Neural cell (in vitro differentiated cells): Measurements from ENCODE around the gene FBRSL1. TPM values are rescaled to one million over a fixed set of nuclear protein-coding genes. Genes with fewer than 3 reads are reported as not detected.
A peak's percentile ranks its signal among the peaks of the same experiment; 100 is the strongest.

Experiments
- H2AFZ ChIP-seq: fragments of 200-600, 300-800 bp; sonication (generic), shearing (Covaris generic); 2 replicates; pipeline ENCODE4 v1.6.0; 2014; ENCODE audit warnings: low read depth, mild to moderate bottlenecking, antibody characterized with exemption, low read length, moderate library complexity
- H3F3A ChIP-seq: fragments of 200-600 bp; shearing (Covaris generic); 2 replicates; pipeline ENCODE4 v1.6.1; 2016; ENCODE audit warnings: mild to moderate bottlenecking, moderate library complexity, mixed read lengths, antibody characterized with exemption, low read length; ENCODE audit not compliant: insufficient read depth, poor library complexity, severe bottlenecking
- H3K27ac ChIP-seq: fragments of 200-600, 300-800 bp; sonication (generic), shearing (Covaris generic); 2 replicates; pipeline ENCODE4 v1.5.1; 2014; ENCODE audit warnings: mild to moderate bottlenecking, low read length, moderate library complexity
- H3K27me3 ChIP-seq: fragments of 300-800, 200-600 bp; sonication (generic), shearing (Covaris generic); 2 replicates; pipeline ENCODE4 v1.6.0; 2014; ENCODE audit warnings: mild to moderate bottlenecking, low read depth, low read length, moderate library complexity; ENCODE audit not compliant: insufficient read depth
- H3K36me3 ChIP-seq: fragments of 300-800, 200-600 bp; sonication (generic), shearing (Covaris generic); 2 replicates; pipeline ENCODE4 v1.5.1; 2014; ENCODE audit warnings: mild to moderate bottlenecking, antibody characterized with exemption, low read length, moderate library complexity; ENCODE audit not compliant: insufficient read depth
- H3K4me2 ChIP-seq: fragments of 300-800, 200-600 bp; sonication (generic), shearing (Covaris generic); 2 replicates; pipeline ENCODE4 v1.6.0; 2014; ENCODE audit warnings: mild to moderate bottlenecking, low read length
- H3K4me3 ChIP-seq: fragments of 300-800, 200-600 bp; sonication (generic), shearing (Covaris generic); 2 replicates; pipeline ENCODE4 v1.5.1; 2014; ENCODE audit warnings: mild to moderate bottlenecking, low read length, moderate library complexity
- H3K79me2 ChIP-seq: fragments of 200-600 bp; shearing (Covaris generic); replicated peaks from 2 replicates; pipeline ENCODE4 v1.6.0; 2014; ENCODE audit warnings: mild to moderate bottlenecking, low read length, moderate library complexity; ENCODE audit not compliant: insufficient read depth
- H3K9ac ChIP-seq: fragments of 300-800, 200-600 bp; sonication (generic), shearing (Covaris generic); 2 replicates; pipeline ENCODE4 v1.6.1; 2016; ENCODE audit warnings: mild to moderate bottlenecking, low read length, mixed read lengths
- H3K9me2 ChIP-seq: fragments of 200-600 bp; shearing (Covaris generic); 2 replicates; pipeline ENCODE4 v1.6.1; 2016; ENCODE audit warnings: mild to moderate bottlenecking, low read length, mixed read lengths; ENCODE audit not compliant: insufficient read depth
- H3K9me3 ChIP-seq: fragments of 200-600, 300-800 bp; sonication (generic), shearing (Covaris generic); 2 replicates; pipeline ENCODE4 v1.6.1; 2016; ENCODE audit warnings: mild to moderate bottlenecking, mixed run types, low read length, moderate library complexity, mixed read lengths
- H4K20me1 ChIP-seq: fragments of 200-600 bp; shearing (Covaris generic); 2 replicates; pipeline ENCODE4 v1.6.1; 2016; ENCODE audit warnings: mild to moderate bottlenecking, mixed run types; ENCODE audit not compliant: insufficient read depth
- CTCF ChIP-seq: fragments of 450-650 bp; IDR thresholded peaks from 2 replicates; pipeline ENCODE4 v1.5.1; 2014; ENCODE audit warnings: antibody characterized with exemption, mild to moderate bottlenecking, moderate library complexity; ENCODE audit not compliant: poor library complexity, severe bottlenecking
- EP300 ChIP-seq: fragments of 450-650 bp; conservative IDR thresholded peaks from 2 replicates; pipeline ENCODE4 v1.6.1; 2014; ENCODE audit warnings: antibody characterized with exemption, mild to moderate bottlenecking, moderate library complexity; ENCODE audit not compliant: poor library complexity, severe bottlenecking
- EZH2 ChIP-seq: fragments of 200-600, 300-800 bp; shearing (Covaris generic), sonication (generic); IDR thresholded peaks from 2 replicates; pipeline ENCODE4 v1.6.1; 2014; ENCODE audit warnings: antibody characterized with exemption, low read length, borderline replicate concordance, mild to moderate bottlenecking; ENCODE audit not compliant: insufficient read depth, poor library complexity, severe bottlenecking
- MXI1 ChIP-seq: fragments of 450-650 bp; conservative IDR thresholded peaks from 2 replicates; pipeline ENCODE4 v1.6.1; 2014; ENCODE audit warnings: antibody characterized with exemption, mild to moderate bottlenecking; ENCODE audit not compliant: poor library complexity, severe bottlenecking
- POLR2AphosphoS5 ChIP-seq: IDR thresholded peaks from 2 replicates; pipeline ENCODE4 v1.6.1; 2012
- RAD21 ChIP-seq: fragments of 450-650 bp; conservative IDR thresholded peaks from 2 replicates; pipeline ENCODE4 v1.6.1; 2014; ENCODE audit warnings: antibody characterized with exemption, mild to moderate bottlenecking, moderate library complexity
- REST ChIP-seq: IDR thresholded peaks from 2 replicates; pipeline ENCODE4 v1.6.1; 2012; ENCODE audit warnings: borderline replicate concordance
- SMC3 ChIP-seq: fragments of 450-650 bp; conservative IDR thresholded peaks from 2 replicates; pipeline ENCODE4 v1.6.1; 2014; ENCODE audit warnings: antibody characterized with exemption, mild to moderate bottlenecking, moderate library complexity; ENCODE audit not compliant: poor library complexity
- TAF1 ChIP-seq: IDR thresholded peaks from 2 replicates; pipeline ENCODE4 v1.6.1; 2012; ENCODE audit warnings: low read depth
- polyA plus RNA-seq: library from polyadenylated mRNA; depleted of rRNA; stranded (reverse); fragments of >200 nt; gene quantifications from 2 replicates; pipeline ENCODE4 v1.2.3, GENCODE V29; 2014

The FBRSL1 gene
- polyA plus RNA-seq, 1 donor from 2014 or later, result 11.9 TPM

GRCh38 chr12:132560364-132560613 is 70.3 kb downstream of the FBRSL1 start:
- Histone ChIP-seq H3K79me2 (peaks cover 35% of the 10 kb centered on the region), H3K4me2 (no peak overlapping the region), H3K36me3 (no peaks in the 10 kb centered on the region), H3F3A (no peaks in the 10 kb centered on the region), H3K27ac (peak overlapping the region; percentile 58), H3K9me2 (no peaks in the 10 kb centered on the region), H3K9ac (peak overlapping the region; percentile 81), H4K20me1 (peaks cover 9% of the 10 kb centered on the region), H3K9me3 (no peaks in the 10 kb centered on the region), H3K27me3 (no peaks in the 10 kb centered on the region), H2AFZ (no peak overlapping the region), H3K4me3 (peak overlapping the region; percentile 78)
- TF ChIP-seq MXI1, result peak; percentile 69
- TF ChIP-seq CTCF, result no peak

DNA sequence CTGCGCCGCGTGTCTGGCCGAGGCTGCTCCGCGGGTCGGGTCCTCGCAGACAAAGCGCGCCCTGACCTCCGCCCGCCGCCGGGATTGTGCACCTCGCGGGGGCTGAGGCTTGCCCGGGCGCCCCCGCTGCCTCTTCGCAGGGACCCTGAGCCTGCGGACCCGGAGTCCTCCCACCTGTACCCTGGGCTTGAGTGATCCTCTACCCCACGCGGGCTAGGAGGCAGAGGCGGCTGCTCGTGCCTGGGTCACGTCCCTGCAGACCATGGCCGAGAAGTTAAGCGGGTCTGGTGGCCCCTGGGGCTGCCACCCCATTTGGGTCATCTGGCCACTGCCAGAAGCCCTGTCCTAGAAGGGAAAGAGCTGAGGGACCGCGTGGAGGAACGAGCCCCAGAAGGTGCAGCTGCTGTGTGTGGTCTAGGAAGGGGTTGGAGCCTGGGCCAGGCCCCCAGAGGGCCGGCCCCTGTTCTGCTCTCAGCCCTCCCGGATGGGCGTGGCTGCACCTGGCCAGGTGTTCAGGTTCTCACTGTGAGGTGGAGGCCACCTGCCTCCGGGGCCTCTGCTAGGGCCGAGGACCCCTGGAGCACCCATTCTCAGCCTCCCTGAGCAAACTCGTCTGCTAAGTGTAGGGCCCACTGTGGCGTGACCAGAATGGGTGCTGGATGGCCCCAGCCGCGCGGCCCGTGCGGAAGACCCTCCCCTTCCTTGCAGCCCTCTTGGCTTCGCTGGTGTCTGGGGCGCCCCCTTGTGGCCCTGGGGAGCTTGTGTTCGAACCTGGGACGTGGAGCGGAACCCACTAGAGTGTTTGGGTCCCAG is 70.9 kb downstream of the FBRSL1 start:
- H3K9me3 ChIP-seq, result no peaks in the 10 kb centered on the region
- no peaks in the 10 kb centered on the region for H3K27me3 ChIP-seq
- no peaks in the 10 kb centered on the region for H3F3A ChIP-seq
- peak overlapping the region; percentile 58 for H3K27ac ChIP-seq
- H4K20me1 ChIP-seq, result peaks cover 9% of the 10 kb centered on the region
- TF ChIP-seq TAF1 (no peak), REST (peak; percentile 6), SMC3 (peak; percentile 93), CTCF (peak; percentile 93), MXI1 (peak; percentile 57), RAD21 (peak; percentile 78), EZH2 (no peak), EP300 (no peak), POLR2AphosphoS5 (peak; percentile 38)
- H3K9me2 ChIP-seq, result no peaks in the 10 kb centered on the region
- H3K4me3 ChIP-seq, result peak overlapping the region; percentile 78
- H3K79me2 ChIP-seq, result peaks cover 39% of the 10 kb centered on the region
- peak overlapping the region; percentile 81 for H3K9ac ChIP-seq
- H2AFZ ChIP-seq, result no peak overlapping the region
- no peaks in the 10 kb centered on the region for H3K36me3 ChIP-seq
- peak overlapping the region; percentile 88 for H3K4me2 ChIP-seq

Other genes with a start within 250 kb of the FBRSL1 start
- gene GALNT9, start 160.6 kb upstream of the FBRSL1 start, polyA plus RNA-seq, result 13.5 and 18.0 TPM in 2 replicates
- not detected in 2 replicates for gene LRCOL1, start 120.4 kb downstream of the FBRSL1 start, polyA plus RNA-seq
- gene P2RX2, start 128.6 kb downstream of the FBRSL1 start, polyA plus RNA-seq, result not detected in 2 replicates
- 8.5 and 25.6 TPM in 2 replicates for gene POLE, start 197.2 kb downstream of the FBRSL1 start, polyA plus RNA-seq
- 94.4 and 95.8 TPM in 2 replicates for gene PXMP2, start 197.4 kb downstream of the FBRSL1 start, polyA plus RNA-seq
- 32.5 and 46.8 TPM in 2 replicates for gene PGAM5, start 220.7 kb downstream of the FBRSL1 start, polyA plus RNA-seq